22Rv1 (cell line): ENCODE measurements around the gene RBM19.

Experiments
- CTCF ChIP-seq: fragments of 450-650 bp; IDR thresholded peaks from 2 replicates; pipeline ENCODE4 v1.5.1; 2017; ENCODE audit warnings: mild to moderate bottlenecking
- ZFX ChIP-seq: fragments of 450-650 bp; IDR thresholded peaks from 2 replicates; pipeline ENCODE4 v1.6.1; 2017; ENCODE audit warnings: antibody characterized with exemption, borderline replicate concordance

- TF ChIP-seq CTCF (no peak), ZFX (no peak)
Measured at GRCh38 chr12:113893221-113893620, 72.9 kb downstream of the RBM19 start.
